Panc1 (cell line): ENCODE data around the gene KCNAB1. TPM values are rescaled to one million over a fixed set of nuclear protein-coding genes. Genes with fewer than 3 reads are reported as not detected.

Source experiments
- ATAC-seq: fragments of 200-7000 bp; cut with Tn5 transposase; 2 replicates; pipeline ENCODE4 v1.9.1; 2020; ENCODE audit warnings: mild to moderate bottlenecking, moderate library complexity
- BruUV-seq: library from RNA; stranded (reverse); fragments of 400-500 nt; replicated peaks from 2 replicates; lab custom pipeline; 2021; lab: Mats Ljungman, UMichigan
- CTCF ChIA-PET: fragments of 300-600 bp; sonication (Branson Sonifier 250); formaldehyde crosslinking; loops from one replicate; lab custom pipeline; 2022; ENCODE audit warnings: antibody characterized with exemption; lab: Charles Lee
- POLR2A ChIA-PET: fragments of 300-600 bp; sonication (Branson Sonifier 250); formaldehyde crosslinking; loops from one replicate; lab custom pipeline; 2022; ENCODE audit warnings: antibody characterized with exemption; lab: Charles Lee
- DNase-seq: peaks from one replicate; pipeline ENCODE4 v3.0.0-alpha.2; 2010; ENCODE audit warnings: low read depth, low spot score
- H3K27ac ChIP-seq: 2 replicates; pipeline ENCODE4 v1.5.1; 2011; ENCODE audit warnings: mild to moderate bottlenecking, low read length, inconsistent platforms
- H3K27me3 ChIP-seq: fragments of 200-500 bp; sonication (Bioruptor generic); 2 replicates; pipeline ENCODE4 v1.6.0; 2014; ENCODE audit warnings: low read length, inconsistent platforms; ENCODE audit not compliant: control insufficient read depth, insufficient read depth
- H3K36me3 ChIP-seq: fragments of 200-500 bp; sonication (Bioruptor generic); 2 replicates; pipeline ENCODE4 v1.5.1; 2014; ENCODE audit warnings: inconsistent platforms, mild to moderate bottlenecking, low read length, moderate library complexity; ENCODE audit not compliant: control insufficient read depth, insufficient read depth
- H3K4me1 ChIP-seq: 2 replicates; pipeline ENCODE4 v1.5.1; 2011; ENCODE audit warnings: inconsistent platforms, mild to moderate bottlenecking, low read length, moderate library complexity; ENCODE audit not compliant: control insufficient read depth, insufficient read depth
- H3K4me3 ChIP-seq, 2 experiments: 2 replicates each; pipeline ENCODE4 v1.5.1; 2011 to 2012; ENCODE audit warnings: low read depth in 2 of 2, low read length in 2 of 2, mild to moderate bottlenecking in 2 of 2, inconsistent platforms in 1 of 2, moderate library complexity in 1 of 2
- H3K9me3 ChIP-seq: fragments of 200-500 bp; sonication (Bioruptor generic); 2 replicates; pipeline ENCODE4 v1.5.1; 2014; ENCODE audit warnings: low read depth, mild to moderate bottlenecking, inconsistent platforms, low read length, moderate library complexity; ENCODE audit not compliant: control insufficient read depth, insufficient read depth
- POLR2AphosphoS5 ChIP-seq: IDR thresholded peaks from 2 replicates; pipeline ENCODE4 v1.6.1; 2012; ENCODE audit warnings: mild to moderate bottlenecking, low read depth, low read length, moderate library complexity
- SIN3A ChIP-seq: IDR thresholded peaks from 2 replicates; pipeline ENCODE4 v1.6.1; 2012; ENCODE audit warnings: low read depth, mild to moderate bottlenecking, low read length, moderate library complexity, borderline replicate concordance; ENCODE audit not compliant: insufficient read depth
- TCF7L2 ChIP-seq: IDR thresholded peaks from 2 replicates; pipeline ENCODE4 v1.6.1; 2011; ENCODE audit warnings: mild to moderate bottlenecking, low read depth, low read length, inconsistent platforms
- in situ Hi-C: cut with HindIII; loops from 2 replicates; pipeline ENCODE4 v1.10.0; 2016; ENCODE audit warnings: low sequenced_read_pairs, low pct_unique_long_range_greater_than_20kb
- intact Hi-C: fragments of 100-400 bp; cut with micrococcal nuclease; formaldehyde crosslinking; loops from one replicate; pipeline ENCODE4 v1.10.0; 2022; ENCODE audit not compliant: unreplicated experiment
- total RNA-seq: library from RNA; stranded (reverse); gene quantifications from one replicate; pipeline ENCODE4 v1.2.1, GENCODE V29; 2021; ENCODE audit not compliant: unreplicated experiment
- TF ChIP-seq, protein P1 (sequence below), 2 experiments: IDR thresholded peaks; 2 replicates each; pipeline ENCODE4 v1.6.1; 2011 to 2012; ENCODE audit warnings: low read depth in 2 of 2, control low read depth in 1 of 2, low read length in 1 of 2, mild to moderate bottlenecking in 1 of 2, moderate library complexity in 1 of 2; ENCODE audit not compliant: insufficient read depth in 1 of 2
- TF ChIP-seq, protein P2 (sequence below): fragments of 450-650 bp; IDR thresholded peaks from 2 replicates; pipeline ENCODE4 v1.5.1; 2017; ENCODE audit warnings: mild to moderate bottlenecking

Gene KCNAB1
- total RNA-seq, 1 experiment from 2014 or later: not detected

DNA sequence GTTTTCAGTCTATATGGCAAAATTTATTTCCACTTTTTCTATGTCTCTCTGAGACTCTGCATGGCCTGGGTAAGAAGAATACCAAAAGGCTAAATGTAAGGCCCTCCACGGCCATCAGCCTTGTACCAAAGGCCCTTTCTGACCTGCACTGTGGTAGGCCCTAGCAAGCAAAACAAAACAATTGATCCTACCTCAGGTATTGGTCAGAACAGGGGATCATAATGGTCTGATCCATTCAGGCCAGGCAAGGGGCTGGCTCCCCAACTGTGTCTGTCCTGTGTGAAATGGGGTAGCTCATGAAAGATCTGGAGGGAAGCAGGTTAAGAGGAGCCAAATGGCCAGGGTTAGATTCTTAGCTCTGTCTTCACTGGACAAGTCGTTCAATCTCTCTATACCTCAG lies 253.3 kb downstream of the KCNAB1 start:
- in situ Hi-C loops: no loop called here

DNA sequence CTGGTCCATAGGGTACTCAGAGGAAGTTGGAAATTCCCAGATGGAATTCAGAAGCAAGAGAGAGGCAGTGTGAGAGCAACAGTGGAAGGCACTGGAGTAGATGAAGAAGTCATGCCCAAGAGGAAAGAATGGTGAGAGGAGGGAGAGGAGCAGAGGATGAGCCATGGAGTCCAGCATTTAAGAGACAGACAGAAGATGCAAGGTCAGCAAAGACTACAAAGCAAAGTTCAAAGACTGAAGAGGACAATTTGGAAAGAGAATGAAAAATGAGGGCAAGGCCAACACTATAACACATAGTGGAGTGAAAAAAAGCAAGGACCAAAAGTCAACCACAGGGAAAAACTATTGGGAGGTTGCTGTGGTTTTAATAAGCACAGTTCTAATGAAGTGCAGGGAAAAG lies 255.8 kb downstream of the KCNAB1 start:
- in situ Hi-C loops (no loop called here), intact Hi-C loops (no loop called here)
- no peak for ATAC-seq
- TF ChIP-seq TCF7L2: no peak
- TF ChIP-seq, protein P1, sequence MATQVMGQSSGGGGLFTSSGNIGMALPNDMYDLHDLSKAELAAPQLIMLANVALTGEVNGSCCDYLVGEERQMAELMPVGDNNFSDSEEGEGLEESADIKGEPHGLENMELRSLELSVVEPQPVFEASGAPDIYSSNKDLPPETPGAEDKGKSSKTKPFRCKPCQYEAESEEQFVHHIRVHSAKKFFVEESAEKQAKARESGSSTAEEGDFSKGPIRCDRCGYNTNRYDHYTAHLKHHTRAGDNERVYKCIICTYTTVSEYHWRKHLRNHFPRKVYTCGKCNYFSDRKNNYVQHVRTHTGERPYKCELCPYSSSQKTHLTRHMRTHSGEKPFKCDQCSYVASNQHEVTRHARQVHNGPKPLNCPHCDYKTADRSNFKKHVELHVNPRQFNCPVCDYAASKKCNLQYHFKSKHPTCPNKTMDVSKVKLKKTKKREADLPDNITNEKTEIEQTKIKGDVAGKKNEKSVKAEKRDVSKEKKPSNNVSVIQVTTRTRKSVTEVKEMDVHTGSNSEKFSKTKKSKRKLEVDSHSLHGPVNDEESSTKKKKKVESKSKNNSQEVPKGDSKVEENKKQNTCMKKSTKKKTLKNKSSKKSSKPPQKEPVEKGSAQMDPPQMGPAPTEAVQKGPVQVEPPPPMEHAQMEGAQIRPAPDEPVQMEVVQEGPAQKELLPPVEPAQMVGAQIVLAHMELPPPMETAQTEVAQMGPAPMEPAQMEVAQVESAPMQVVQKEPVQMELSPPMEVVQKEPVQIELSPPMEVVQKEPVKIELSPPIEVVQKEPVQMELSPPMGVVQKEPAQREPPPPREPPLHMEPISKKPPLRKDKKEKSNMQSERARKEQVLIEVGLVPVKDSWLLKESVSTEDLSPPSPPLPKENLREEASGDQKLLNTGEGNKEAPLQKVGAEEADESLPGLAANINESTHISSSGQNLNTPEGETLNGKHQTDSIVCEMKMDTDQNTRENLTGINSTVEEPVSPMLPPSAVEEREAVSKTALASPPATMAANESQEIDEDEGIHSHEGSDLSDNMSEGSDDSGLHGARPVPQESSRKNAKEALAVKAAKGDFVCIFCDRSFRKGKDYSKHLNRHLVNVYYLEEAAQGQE (IDR thresholded peaks at IDR 0.05; ENCODE audit: insufficient read depth in 1 of 2, low read depth in 2 of 2, low read length in 1 of 2): no peak
- DNase-seq: no peak
- BruUV-seq: no TSS peak
- Histone ChIP-seq H3K4me1 (no peaks in the 10 kb centered on the region), H3K4me3 (no peak overlapping the region), H3K36me3 (no peaks in the 10 kb centered on the region), H3K27me3 (peaks cover 6% of the 10 kb centered on the region; the same call in 1 of the 2 replicates), H3K9me3 (no peaks in the 10 kb centered on the region), H3K27ac (no peak overlapping the region)
- POLR2A ChIA-PET: no interaction called here
- CTCF ChIA-PET: no interaction called here

More for the DNA sequence above, 253.3 kb downstream of the KCNAB1 start:
- ChIA-PET POLR2A (no interaction called here), CTCF (interaction anchor here (0.6 kb wide), 1 partner anchor 8 kb away, joined by 3 read pairs; no protein-coding TSS in a partner anchor)
- Histone ChIP-seq H3K27me3 (peaks cover 2% of the 10 kb centered on the region; the same call in 1 of the 2 replicates), H3K9me3 (no peaks in the 10 kb centered on the region), H3K36me3 (no peaks in the 10 kb centered on the region), H3K4me3 (no peak overlapping the region), H3K4me1 (no peaks in the 10 kb centered on the region), H3K27ac (no peak overlapping the region)
- intact Hi-C loops: no loop called here
- no peak for DNase-seq
- BruUV-seq: no TSS peak
- no peak for ATAC-seq
- no peak for TF ChIP-seq SIN3A
- no peak for TF ChIP-seq TCF7L2
- TF ChIP-seq, protein P1 (IDR thresholded peaks at IDR 0.05; ENCODE audit: insufficient read depth in 1 of 2, low read depth in 2 of 2, low read length in 1 of 2): no peak
- TF ChIP-seq, protein P2, sequence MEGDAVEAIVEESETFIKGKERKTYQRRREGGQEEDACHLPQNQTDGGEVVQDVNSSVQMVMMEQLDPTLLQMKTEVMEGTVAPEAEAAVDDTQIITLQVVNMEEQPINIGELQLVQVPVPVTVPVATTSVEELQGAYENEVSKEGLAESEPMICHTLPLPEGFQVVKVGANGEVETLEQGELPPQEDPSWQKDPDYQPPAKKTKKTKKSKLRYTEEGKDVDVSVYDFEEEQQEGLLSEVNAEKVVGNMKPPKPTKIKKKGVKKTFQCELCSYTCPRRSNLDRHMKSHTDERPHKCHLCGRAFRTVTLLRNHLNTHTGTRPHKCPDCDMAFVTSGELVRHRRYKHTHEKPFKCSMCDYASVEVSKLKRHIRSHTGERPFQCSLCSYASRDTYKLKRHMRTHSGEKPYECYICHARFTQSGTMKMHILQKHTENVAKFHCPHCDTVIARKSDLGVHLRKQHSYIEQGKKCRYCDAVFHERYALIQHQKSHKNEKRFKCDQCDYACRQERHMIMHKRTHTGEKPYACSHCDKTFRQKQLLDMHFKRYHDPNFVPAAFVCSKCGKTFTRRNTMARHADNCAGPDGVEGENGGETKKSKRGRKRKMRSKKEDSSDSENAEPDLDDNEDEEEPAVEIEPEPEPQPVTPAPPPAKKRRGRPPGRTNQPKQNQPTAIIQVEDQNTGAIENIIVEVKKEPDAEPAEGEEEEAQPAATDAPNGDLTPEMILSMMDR: no peak
- TF ChIP-seq POLR2AphosphoS5: no peak
